Peyer's patch (tissue), 4 donors: ENCODE measurements around the gene RHOXF2. TPM values are rescaled to one million over a fixed set of nuclear protein-coding genes. Genes with fewer than 3 reads are reported as not detected.
"Not testable (repeated sequence)": the region's sequence is repeated elsewhere in the genome, so short reads cannot be mapped to it uniquely, and the experiment has no call there.

Source experiments
- DNase-seq, 3 donors: peaks; one replicate each; pipeline ENCODE4 v3.0.0-alpha.2; 2017 to 2019
- H3K27ac ChIP-seq, 4 donors: fragments of 200-600 bp; sonication (generic); one replicate each; pipeline ENCODE4 v1.5.1; 2016 to 2019
- H3K27me3 ChIP-seq, 2 donors: fragments of 200-600 bp; sonication (generic); one replicate each; pipeline ENCODE4 v1.5.1; 2019
- H3K36me3 ChIP-seq, 3 donors: fragments of 200-600 bp; sonication (generic); one replicate each; pipeline ENCODE4 v1.5.1; 2016 to 2019
- H3K4me1 ChIP-seq, 4 donors: fragments of 200-600 bp; sonication (generic); one replicate each; pipeline ENCODE4 v1.5.1; 2016 to 2019
- H3K4me3 ChIP-seq, 4 donors: fragments of 200-600 bp; sonication (generic); 1 replicate in 3 of 4; 2 replicates in 1 of 4; pipeline ENCODE4 v1.5.1; 2016 to 2019; ENCODE audit warnings: mild to moderate bottlenecking in 1 of 4
- H3K9me3 ChIP-seq, 4 donors: fragments of 200-600 bp; sonication (generic); one replicate each; pipeline ENCODE4 v1.5.1; 2016 to 2019; ENCODE audit warnings: mild to moderate bottlenecking in 1 of 4
- CTCF ChIP-seq, 6 experiments: fragments of 450-650 bp in 4 of 6; fragments of 200-600 bp in 2 of 6; sonication (generic) in 1 of 6; IDR thresholded peaks; one replicate each; pipeline ENCODE4 v1.5.1; 2017 to 2019; ENCODE audit warnings: antibody characterized with exemption in 6 of 6, mild to moderate bottlenecking in 3 of 6, moderate library complexity in 1 of 6
- POLR2A ChIP-seq, 2 donors: fragments of 450-650 bp; IDR thresholded peaks; one replicate each; pipeline ENCODE4 v1.5.1; 2017; ENCODE audit warnings: antibody characterized with exemption in 2 of 2, mild to moderate bottlenecking in 2 of 2, moderate library complexity in 2 of 2
- total RNA-seq, 4 donors: library from RNA; depleted of rRNA; stranded (reverse); fragments of >200 nt; gene quantifications; one replicate each; pipeline ENCODE4 v1.1.0, GENCODE V29; 2016

Gene RHOXF2
- not detected for total RNA-seq

- not testable (repeated sequence) for H3K27ac ChIP-seq, DNase-seq, H3K27me3 ChIP-seq, H3K36me3 ChIP-seq, H3K4me3 ChIP-seq, H3K4me1 ChIP-seq, H3K9me3 ChIP-seq
Measured at GRCh38 chrX:120158313-120158712, at the start of gene RHOXF2. TSS of gene RHOXF2 (plus strand) at chrX:120158613. CDS start at chrX:120158751, 138 bp downstream.

GRCh38 chrX:120109378-120109777 is 49.0 kb upstream of the RHOXF2 start:
- no peaks in the 10 kb centered on the region for H3K27me3 ChIP-seq
- no peaks in the 10 kb centered on the region for H3K9me3 ChIP-seq
- TF ChIP-seq CTCF (IDR thresholded peaks at IDR 0.05) (no peak), POLR2A (IDR thresholded peaks at IDR 0.05) (no peak)
- no peak overlapping the region for H3K27ac ChIP-seq
- no peak for DNase-seq
- no peaks in the 10 kb centered on the region for H3K4me1 ChIP-seq
- no peaks in the 10 kb centered on the region for H3K36me3 ChIP-seq
- no peak overlapping the region for H3K4me3 ChIP-seq

GRCh38 chrX:120111611-120112010 is 46.8 kb upstream of the RHOXF2 start:
- Histone ChIP-seq H3K4me3 (no peak overlapping the region), H3K4me1 (no peaks in the 10 kb centered on the region), H3K36me3 (no peaks in the 10 kb centered on the region), H3K9me3 (no peaks in the 10 kb centered on the region), H3K27me3 (no peaks in the 10 kb centered on the region), H3K27ac (no peak overlapping the region)
- no peak for DNase-seq
- no peak for TF ChIP-seq CTCF (IDR thresholded peaks at IDR 0.05)
- no peak for TF ChIP-seq POLR2A (IDR thresholded peaks at IDR 0.05)

- Histone ChIP-seq H3K9me3 (no peaks in the 10 kb centered on the region), H3K27me3 (no peaks in the 10 kb centered on the region), H3K4me1 (no peaks in the 10 kb centered on the region), H3K36me3 (no peaks in the 10 kb centered on the region), H3K27ac (no peak within 1 kb of the TSS), H3K4me3 (no peak within 1 kb of the TSS)
- DNase-seq, result no peak
- TF ChIP-seq CTCF (IDR thresholded peaks at IDR 0.05), result no peak
- no peak for TF ChIP-seq POLR2A (IDR thresholded peaks at IDR 0.05)
Measured at GRCh38 chrX:120115438-120115963, 42.9 kb upstream of the RHOXF2 start, which contains the start of gene RHOXF1. TSS of gene RHOXF1 (minus strand) at chrX:120115913. CDS start at chrX:120115862, 51 bp downstream.

GRCh38 chrX:120120223-120120622 is 38.2 kb upstream of the RHOXF2 start:
- TF ChIP-seq POLR2A (IDR thresholded peaks at IDR 0.05) (no peak), CTCF (IDR thresholded peaks at IDR 0.05) (no peak)
- Histone ChIP-seq H3K27me3 (no peaks in the 10 kb centered on the region), H3K9me3 (no peaks in the 10 kb centered on the region), H3K4me1 (no peaks in the 10 kb centered on the region), H3K27ac (no peak overlapping the region), H3K36me3 (no peaks in the 10 kb centered on the region), H3K4me3 (no peak overlapping the region)
- DNase-seq, result no peak

GRCh38 chrX:120125444-120125843 is 33.0 kb upstream of the RHOXF2 start:
- no peak for DNase-seq
- no peak for TF ChIP-seq POLR2A (IDR thresholded peaks at IDR 0.05)
- no peak for TF ChIP-seq CTCF (IDR thresholded peaks at IDR 0.05)
- H3K27me3 ChIP-seq, result no peaks in the 10 kb centered on the region
- no peaks in the 10 kb centered on the region for H3K9me3 ChIP-seq
- H3K4me1 ChIP-seq, result no peaks in the 10 kb centered on the region
- H3K27ac ChIP-seq, result no peak overlapping the region
- H3K36me3 ChIP-seq, result no peaks in the 10 kb centered on the region
- no peak overlapping the region for H3K4me3 ChIP-seq

- not testable (repeated sequence) for H3K4me3 ChIP-seq, DNase-seq, H3K36me3 ChIP-seq, H3K27ac ChIP-seq, H3K4me1 ChIP-seq, H3K27me3 ChIP-seq, H3K9me3 ChIP-seq
Measured at GRCh38 chrX:120128306-120128846, 30.0 kb upstream of the RHOXF2 start.
